CD4-positive, alpha-beta memory T cell (primary cell): ENCODE measurements around the gene PSAPL1. TPM values are rescaled to one million over a fixed set of nuclear protein-coding genes. Genes with fewer than 3 reads are reported as not detected.

Experiments used
- CTCF ChIA-PET: fragments of 350-600 bp; sonication (Branson Sonifier 250); formaldehyde crosslinking; loops from one replicate; lab custom pipeline; 2021; ENCODE audit warnings: inconsistent platforms; ENCODE audit not compliant: partially characterized antibody; lab: Charles Lee
- POLR2A ChIA-PET: fragments of 350-600 bp; sonication (Branson Sonifier 250); formaldehyde crosslinking; loops from one replicate; lab custom pipeline; 2021; ENCODE audit not compliant: partially characterized antibody; lab: Charles Lee
- DNase-seq, 5 donors: peaks; one replicate each; pipeline versions ENCODE4 v3.0.0 to v3.0.0-alpha.2; 2020 to 2022; ENCODE audit warnings: mixed read lengths in 1 of 5
- H3K27ac ChIP-seq: one replicate; pipeline ENCODE4 v1.7.0; 2013; ENCODE audit warnings: low read depth, low read length
- H3K27me3 ChIP-seq: 2 replicates; pipeline ENCODE4 v1.7.0; 2013; ENCODE audit warnings: mild to moderate bottlenecking, low read length, moderate library complexity; ENCODE audit not compliant: insufficient read depth
- H3K36me3 ChIP-seq: 2 replicates; pipeline ENCODE4 v1.7.0; 2013; ENCODE audit warnings: mild to moderate bottlenecking, low read length, moderate library complexity; ENCODE audit not compliant: insufficient read depth
- H3K4me1 ChIP-seq: 2 replicates; pipeline ENCODE4 v1.7.0; 2013; ENCODE audit warnings: mild to moderate bottlenecking, low read length, moderate library complexity; ENCODE audit not compliant: insufficient read depth
- H3K4me3 ChIP-seq, 2 donors: one replicate each; pipeline ENCODE4 v1.7.0; 2013; ENCODE audit warnings: low read length in 2 of 2, mild to moderate bottlenecking in 1 of 2
- H3K9me3 ChIP-seq, 2 donors: one replicate each; pipeline ENCODE4 v1.7.0; 2013; ENCODE audit warnings: low read length in 2 of 2, control low read depth in 1 of 2; ENCODE audit not compliant: control insufficient read depth in 1 of 2
- H3K27ac Mint-ChIP-seq, 7 donors: one replicate each; pipeline ENCODE4 v1.8.0; 2020 to 2021; ENCODE audit warnings: mixed read lengths in 7 of 7, mild to moderate bottlenecking in 6 of 7, inconsistent platforms in 3 of 7, moderate library complexity in 3 of 7
- H3K27me3 Mint-ChIP-seq, 2 donors: one replicate each; pipeline ENCODE4 v1.8.0; 2020 to 2021; ENCODE audit warnings: mixed read lengths in 2 of 2
- H3K36me3 Mint-ChIP-seq, 2 donors: one replicate each; pipeline ENCODE4 v1.8.0; 2020 to 2021; ENCODE audit warnings: mixed read lengths in 2 of 2, inconsistent platforms in 1 of 2, mild to moderate bottlenecking in 1 of 2
- H3K4me1 Mint-ChIP-seq, 4 donors: one replicate each; pipeline ENCODE4 v1.8.0; 2020 to 2021; ENCODE audit warnings: mixed read lengths in 4 of 4, mild to moderate bottlenecking in 1 of 4
- H3K4me3 Mint-ChIP-seq, 8 donors: one replicate each; pipeline ENCODE4 v1.8.0; 2020 to 2021; ENCODE audit warnings: mixed read lengths in 8 of 8, mild to moderate bottlenecking in 7 of 8, moderate library complexity in 6 of 8, inconsistent platforms in 3 of 8
- H3K9me3 Mint-ChIP-seq, 8 donors: one replicate each; pipeline ENCODE4 v1.8.0; 2020 to 2021; ENCODE audit warnings: mixed read lengths in 8 of 8, mild to moderate bottlenecking in 5 of 8, inconsistent platforms in 3 of 8, moderate library complexity in 1 of 8
- intact Hi-C: fragments of 100-400 bp; cut with micrococcal nuclease; formaldehyde crosslinking; loops from one replicate; pipeline ENCODE4 v1.15.1; 2023
- polyA plus RNA-seq, 2 donors: library from polyadenylated mRNA; unstranded; fragments of 300-500 nt; fragmentation: Illumina TruSeq; gene quantifications; one replicate each; pipeline ENCODE4 v1.2.3, GENCODE V29; 2021
- total RNA-seq, 2 experiments: library from RNA; stranded (reverse); gene quantifications; one replicate each; pipeline ENCODE4 v1.2.3, GENCODE V29; 2021

Gene PSAPL1
- total and polyA plus RNA-seq, 4 experiments from 2014 or later = not detected

DNA sequence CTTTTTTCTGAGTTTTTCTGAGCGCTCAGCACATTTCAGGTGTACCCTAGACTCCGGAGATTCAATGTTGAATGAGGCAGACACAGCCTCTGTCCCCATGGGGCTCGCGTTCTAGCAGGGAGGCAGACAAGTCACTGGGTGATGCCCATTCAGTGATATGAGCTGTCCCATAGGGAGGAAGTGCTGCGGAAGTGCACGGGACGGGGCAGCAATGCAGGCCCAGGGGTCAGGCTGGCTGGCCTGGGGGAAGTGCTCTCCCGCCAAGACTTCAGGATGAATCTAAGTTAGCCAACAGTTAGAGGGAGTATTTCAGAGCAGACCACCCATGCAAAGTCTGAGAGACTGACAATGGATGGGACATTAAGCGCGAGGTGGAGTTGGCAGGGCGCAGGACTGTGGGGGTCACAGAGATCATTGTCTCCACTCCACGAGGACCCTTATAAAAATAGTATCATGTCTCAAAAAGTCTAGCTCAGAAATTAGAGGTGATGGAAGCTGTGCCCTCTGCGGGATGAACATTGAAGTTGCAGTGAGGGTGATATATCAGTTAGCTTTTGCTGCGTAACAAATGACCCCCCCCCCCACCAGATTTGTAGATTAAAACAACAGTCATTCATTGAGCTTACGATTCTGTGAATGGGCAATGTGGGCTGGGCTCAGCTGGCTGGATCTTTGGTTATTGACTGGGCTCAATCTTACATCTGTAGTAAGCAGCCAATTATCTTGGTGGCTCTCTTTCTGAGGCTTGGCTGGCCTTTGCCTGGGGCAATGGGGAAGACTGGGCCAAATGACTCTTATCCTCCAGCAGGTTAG lies 16.4 kb downstream of the PSAPL1 start:
- ChIA-PET CTCF (no interaction called here), POLR2A (no interaction called here)
- DNase-seq = no peak
- H3K27me3 ChIP-seq = no peaks in the 10 kb centered on the region
- H3K36me3 Mint-ChIP-seq = no peaks in the 10 kb centered on the region
- H3K4me1 ChIP-seq = no peaks in the 10 kb centered on the region
- no peaks in the 10 kb centered on the region for H3K4me1 Mint-ChIP-seq
- no peak overlapping the region for H3K4me3 ChIP-seq
- H3K27ac Mint-ChIP-seq = no peak overlapping the region
- H3K27ac ChIP-seq = no peak overlapping the region
- H3K9me3 ChIP-seq = no peaks in the 10 kb centered on the region
- H3K27me3 Mint-ChIP-seq = peaks cover 8 to 22% of the 10 kb centered on the region in 2 donors
- H3K4me3 Mint-ChIP-seq = peak overlapping the region in 1 of 8 donors; percentile 15
- peaks cover 0 to 9% (median 4%) of the 10 kb centered on the region in 8 donors for H3K9me3 Mint-ChIP-seq
- no peaks in the 10 kb centered on the region for H3K36me3 ChIP-seq
- intact Hi-C loops = no loop called here

DNA sequence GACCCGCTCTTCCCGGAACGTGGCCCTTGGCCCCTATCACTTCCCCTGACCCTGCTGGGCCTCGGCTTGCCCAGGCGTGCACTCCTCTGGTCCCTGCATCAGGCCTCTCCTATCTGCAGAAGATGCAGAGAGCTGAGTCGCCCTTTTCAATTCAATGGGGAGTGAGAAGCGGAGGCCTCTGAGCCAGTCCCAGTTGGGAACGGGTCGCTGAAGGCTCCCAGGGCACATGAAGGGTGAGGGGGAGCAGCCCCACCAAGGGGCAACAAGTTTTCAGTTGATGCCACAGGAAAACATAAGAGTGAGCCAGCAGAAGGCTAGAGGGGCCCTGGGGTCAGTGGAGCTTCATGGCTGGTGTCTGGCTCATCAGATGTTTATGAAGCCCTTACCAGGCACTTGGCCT lies 17.1 kb downstream of the PSAPL1 start:
- DNase-seq = no peak
- POLR2A ChIA-PET = no interaction called here

DNA sequence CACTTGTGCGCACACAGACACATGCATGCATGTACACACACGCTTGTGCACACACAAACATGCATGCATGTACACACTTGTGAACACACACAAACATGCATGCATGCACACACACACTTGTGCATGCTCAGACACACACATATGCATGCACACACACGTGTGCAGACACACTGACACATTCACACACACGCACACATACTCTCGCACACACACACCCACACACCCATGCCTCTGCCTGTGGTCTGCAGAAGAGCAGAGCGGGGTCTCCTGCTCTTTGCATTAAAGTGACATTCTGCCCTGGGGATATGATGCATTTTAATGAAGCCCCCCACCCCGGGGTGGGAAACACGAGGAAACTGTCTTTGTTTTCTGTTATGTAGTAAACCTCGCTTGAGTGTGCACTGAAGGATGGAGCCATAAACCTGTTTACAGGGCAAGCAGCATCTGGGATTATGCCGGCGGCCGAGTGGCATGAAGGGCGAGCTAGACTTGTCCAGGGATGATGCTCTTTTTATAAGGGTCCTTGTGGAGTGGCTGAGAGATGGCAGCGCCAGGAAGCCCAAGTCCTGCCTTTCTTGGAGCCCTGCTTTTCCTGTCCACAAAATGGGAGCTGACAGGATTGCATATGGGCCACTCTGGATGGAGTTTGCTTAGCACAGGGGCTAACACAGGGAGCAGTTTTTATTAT lies 17.8 kb downstream of the PSAPL1 start:
- Histone ChIP-seq H3K36me3 (no peaks in the 10 kb centered on the region), H3K4me1 (no peaks in the 10 kb centered on the region), H3K9me3 (no peaks in the 10 kb centered on the region), H3K4me3 (no peak overlapping the region), H3K27ac (no peak overlapping the region), H3K27me3 (no peaks in the 10 kb centered on the region)
- no peak for DNase-seq
- Mint-ChIP-seq H3K4me1 (no peaks in the 10 kb centered on the region), H3K27ac (no peak overlapping the region), H3K27me3 (peaks cover 8 to 24% of the 10 kb centered on the region in 2 donors), H3K36me3 (no peaks in the 10 kb centered on the region), H3K9me3 (peaks cover 0 to 9% (median 4%) of the 10 kb centered on the region in 8 donors), H3K4me3 (no peak overlapping the region)
- ChIA-PET CTCF (no interaction called here), POLR2A (no interaction called here)
- intact Hi-C loops = no loop called here

More for the DNA sequence above, 17.1 kb downstream of the PSAPL1 start:
- Histone ChIP-seq H3K4me3 (no peak overlapping the region), H3K36me3 (no peaks in the 10 kb centered on the region), H3K27ac (no peak overlapping the region), H3K27me3 (no peaks in the 10 kb centered on the region), H3K4me1 (no peaks in the 10 kb centered on the region), H3K9me3 (no peaks in the 10 kb centered on the region)
- intact Hi-C loops = no loop called here
- Mint-ChIP-seq H3K27me3 (peaks cover 8 to 24% of the 10 kb centered on the region in 2 donors), H3K27ac (no peak overlapping the region), H3K9me3 (peaks cover 0 to 9% (median 4%) of the 10 kb centered on the region in 8 donors), H3K4me3 (no peak overlapping the region), H3K4me1 (no peaks in the 10 kb centered on the region), H3K36me3 (no peaks in the 10 kb centered on the region)
- CTCF ChIA-PET = no interaction called here

DNA sequence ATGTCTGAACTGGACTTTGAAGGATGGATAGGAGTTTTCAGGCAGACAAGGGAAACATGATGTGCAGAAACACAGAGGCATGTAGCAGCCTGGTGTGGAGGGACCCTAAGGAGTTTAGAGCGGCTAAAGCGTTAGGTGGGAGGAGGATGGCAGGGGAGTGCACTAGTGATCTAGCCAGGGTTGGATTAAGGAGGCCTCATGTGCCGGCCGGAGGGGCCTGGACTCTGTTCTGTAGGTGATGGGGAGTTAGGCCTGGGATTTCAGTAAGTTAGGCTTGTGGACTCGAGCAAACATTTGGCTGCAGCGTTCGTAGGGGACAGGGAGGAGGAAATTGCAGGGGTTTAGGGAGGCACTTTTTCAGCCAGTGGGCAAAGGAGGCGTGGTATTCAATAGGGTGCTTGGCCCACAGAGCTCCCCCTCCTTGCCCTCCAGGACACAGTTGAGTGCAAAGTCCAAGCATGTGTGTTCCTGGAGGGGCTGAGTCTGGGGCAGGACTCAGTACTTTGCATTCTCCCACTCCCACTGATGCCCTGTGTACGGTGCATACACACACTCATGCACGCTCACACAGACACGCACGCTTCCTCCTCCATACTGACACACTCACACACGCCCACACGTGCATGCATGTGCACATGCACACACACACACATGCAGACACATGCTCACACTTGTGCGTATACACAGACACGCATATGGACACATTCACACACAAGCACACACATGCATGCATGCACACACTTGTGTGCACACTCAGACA lies 18.6 kb downstream of the PSAPL1 start:
- H3K4me3 Mint-ChIP-seq = peak overlapping the region in 1 of 8 donors; percentile 33
- Histone ChIP-seq H3K4me3 (no peak overlapping the region), H3K9me3 (no peaks in the 10 kb centered on the region), H3K4me1 (no peaks in the 10 kb centered on the region), H3K27me3 (no peaks in the 10 kb centered on the region), H3K27ac (no peak overlapping the region), H3K36me3 (no peaks in the 10 kb centered on the region)
- peaks cover 0 to 14% (median 4%) of the 10 kb centered on the region in 8 donors for H3K9me3 Mint-ChIP-seq
- H3K27ac Mint-ChIP-seq = no peak overlapping the region
- intact Hi-C loops = no loop called here
- CTCF ChIA-PET = no interaction called here
- POLR2A ChIA-PET = no interaction called here
- peaks cover 12 to 25% of the 10 kb centered on the region in 2 donors for H3K27me3 Mint-ChIP-seq
- no peaks in the 10 kb centered on the region for H3K4me1 Mint-ChIP-seq
- no peaks in the 10 kb centered on the region for H3K36me3 Mint-ChIP-seq
- DNase-seq = no peak

DNA sequence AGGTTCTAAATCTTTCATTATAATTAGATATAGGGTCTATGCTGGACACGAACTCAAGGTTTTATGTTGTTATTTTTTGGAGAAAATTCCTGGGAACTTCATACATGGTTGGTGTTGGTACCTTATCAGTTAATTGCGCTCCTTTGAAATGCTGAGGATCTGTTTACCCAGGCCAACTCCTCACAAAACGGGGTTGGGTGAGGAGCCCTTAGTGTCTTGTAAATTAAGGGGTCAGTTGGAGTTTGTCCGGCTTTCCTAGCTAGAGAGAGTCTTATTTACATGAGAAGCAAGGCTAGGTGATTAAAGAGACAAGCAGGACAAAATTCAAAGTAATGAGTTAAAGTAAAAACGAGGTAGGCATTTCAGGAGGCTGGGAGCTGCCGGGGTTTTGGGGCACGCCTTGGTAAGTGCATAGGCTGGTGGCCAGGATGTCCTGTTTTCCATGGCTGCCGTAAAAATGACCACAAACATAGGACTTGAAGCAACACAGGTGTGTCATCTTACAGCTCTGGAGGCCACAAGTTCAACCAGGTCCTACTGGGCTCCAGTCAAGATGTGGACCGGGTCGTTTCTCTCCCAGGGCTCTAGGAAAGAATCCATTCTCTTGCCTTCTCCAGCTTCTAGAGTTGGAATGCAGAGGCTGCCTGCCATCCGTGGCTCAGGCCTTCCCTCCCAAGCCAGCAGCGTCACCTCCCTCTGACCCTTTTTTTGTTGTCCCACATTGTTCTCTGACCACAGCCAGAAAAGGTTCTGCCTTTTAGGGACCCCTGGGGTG lies 19.8 kb downstream of the PSAPL1 start:
- Mint-ChIP-seq H3K4me1 (no peaks in the 10 kb centered on the region), H3K9me3 (peaks cover 0 to 17% (median 6%) of the 10 kb centered on the region in 8 donors), H3K27ac (no peak overlapping the region), H3K4me3 (no peak overlapping the region), H3K27me3 (peaks cover 12 to 29% of the 10 kb centered on the region in 2 donors), H3K36me3 (no peaks in the 10 kb centered on the region)
- H3K4me1 ChIP-seq = no peaks in the 10 kb centered on the region
- no peak overlapping the region for H3K27ac ChIP-seq
- H3K4me3 ChIP-seq = no peak overlapping the region
- H3K9me3 ChIP-seq = no peaks in the 10 kb centered on the region
- H3K27me3 ChIP-seq = no peaks in the 10 kb centered on the region
- no peaks in the 10 kb centered on the region for H3K36me3 ChIP-seq
- intact Hi-C loops = no loop called here
- DNase-seq = no peak
- CTCF ChIA-PET = no interaction called here
- POLR2A ChIA-PET = no interaction called here

DNA sequence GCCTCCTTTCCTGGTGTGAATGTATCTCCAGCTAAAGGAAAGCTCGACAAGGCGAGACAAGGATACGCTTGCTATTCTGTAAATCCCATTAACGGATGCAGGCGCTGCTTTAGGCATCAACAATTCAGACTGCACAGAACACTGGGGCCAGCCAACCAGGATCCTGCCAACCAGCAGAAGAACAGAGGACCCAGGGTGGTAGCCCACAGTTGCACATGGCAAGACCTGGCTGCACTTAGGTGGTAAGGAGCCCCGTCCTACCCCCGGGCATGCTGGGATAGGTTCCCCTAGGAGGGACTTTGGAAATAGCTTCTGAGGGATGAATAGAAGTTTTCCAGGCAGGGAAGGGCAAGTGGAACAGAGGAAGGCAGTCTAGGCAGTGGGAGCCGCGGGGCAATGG lies 20.7 kb downstream of the PSAPL1 start:
- ChIA-PET CTCF (no interaction called here), POLR2A (no interaction called here)
- Histone ChIP-seq H3K36me3 (no peaks in the 10 kb centered on the region), H3K4me1 (no peaks in the 10 kb centered on the region), H3K27ac (no peak overlapping the region), H3K9me3 (no peaks in the 10 kb centered on the region), H3K4me3 (no peak overlapping the region), H3K27me3 (no peaks in the 10 kb centered on the region)
- H3K27me3 Mint-ChIP-seq = peaks cover 12 to 29% of the 10 kb centered on the region in 2 donors
- intact Hi-C loops = no loop called here
- H3K4me3 Mint-ChIP-seq = no peak overlapping the region
- H3K36me3 Mint-ChIP-seq = peaks cover 0 to 1% of the 10 kb centered on the region in 2 donors
- H3K27ac Mint-ChIP-seq = no peak overlapping the region
- peaks cover 0 to 22% (median 10%) of the 10 kb centered on the region in 8 donors for H3K9me3 Mint-ChIP-seq
- no peak for DNase-seq
- H3K4me1 Mint-ChIP-seq = no peaks in the 10 kb centered on the region
